NCI-H1048 (cell line): ENCODE measurements around the gene INTU.
"Not testable (repeated sequence)": the region's sequence is repeated elsewhere in the genome, so short reads cannot be mapped to it uniquely, and the experiment has no call there.

Experiments
- DNase-seq: peaks from one replicate; lab custom pipeline; 2025; lab: John Stamatoyannopoulos, UW

Gene INTU

GRCh38 chr4:127632420-127633403, at the start of gene INTU:
INTU (plus strand) TSS chr4:127632957; CDS start chr4:127633035, 78 bp downstream.
- peak; percentile 73 for DNase-seq

DNA sequence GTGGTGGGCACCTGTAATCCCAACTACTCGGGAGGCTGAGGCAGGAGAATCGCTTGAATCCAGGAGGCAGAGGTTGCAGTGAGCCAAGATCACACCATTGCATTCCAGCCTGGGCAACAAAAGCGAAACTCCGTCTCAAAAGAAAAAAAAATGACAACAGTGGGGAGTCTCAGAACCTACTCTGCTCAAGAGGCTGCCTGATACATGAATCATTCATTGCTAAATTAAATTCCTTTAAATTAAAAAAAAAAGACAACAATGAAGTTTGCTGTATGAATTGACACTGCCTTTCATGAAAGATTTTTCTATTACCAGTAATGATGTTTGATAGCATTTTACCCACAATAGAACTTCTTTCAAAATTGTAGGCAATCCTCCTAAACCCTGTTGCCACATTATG, 46.3 kb upstream of the INTU start:
- DNase-seq, result not testable (repeated sequence)

DNA sequence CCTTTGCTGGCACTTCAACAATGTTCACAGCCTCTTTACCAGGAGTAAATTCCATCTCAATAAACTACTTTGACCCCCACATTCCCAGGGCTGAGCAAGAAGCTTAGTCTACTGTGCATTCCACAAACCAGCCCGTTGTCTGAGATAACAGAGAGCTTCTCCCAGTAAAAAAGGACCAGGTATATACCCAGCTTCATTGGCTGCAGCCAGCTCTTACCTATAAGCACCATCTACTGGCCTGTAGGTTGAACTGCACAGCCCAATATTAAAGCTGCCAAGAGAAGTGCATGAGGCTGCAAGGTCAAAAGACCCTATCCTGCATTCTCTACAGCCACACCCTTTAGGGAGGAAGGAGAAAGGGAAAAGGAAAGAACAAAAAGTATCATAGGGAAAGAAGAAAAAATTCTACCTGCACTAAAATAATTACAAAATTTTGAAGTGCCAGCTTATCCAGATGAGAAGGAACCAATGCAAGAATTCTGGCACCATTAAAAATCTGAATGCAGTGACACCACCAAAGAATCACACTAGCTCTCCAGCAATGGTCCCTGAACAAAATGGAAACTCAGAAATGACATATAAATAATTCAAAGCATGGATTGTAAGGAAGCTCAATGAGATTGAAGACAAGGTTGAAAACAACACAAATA, 45.7 kb upstream of the INTU start:
- DNase-seq, result no peak

- not testable (repeated sequence) for DNase-seq
Observed at GRCh38 chr4:127589153-127589552, 43.6 kb upstream of the INTU start.

- no peak for DNase-seq
Observed at GRCh38 chr4:127598656-127599055, 34.1 kb upstream of the INTU start.

DNA sequence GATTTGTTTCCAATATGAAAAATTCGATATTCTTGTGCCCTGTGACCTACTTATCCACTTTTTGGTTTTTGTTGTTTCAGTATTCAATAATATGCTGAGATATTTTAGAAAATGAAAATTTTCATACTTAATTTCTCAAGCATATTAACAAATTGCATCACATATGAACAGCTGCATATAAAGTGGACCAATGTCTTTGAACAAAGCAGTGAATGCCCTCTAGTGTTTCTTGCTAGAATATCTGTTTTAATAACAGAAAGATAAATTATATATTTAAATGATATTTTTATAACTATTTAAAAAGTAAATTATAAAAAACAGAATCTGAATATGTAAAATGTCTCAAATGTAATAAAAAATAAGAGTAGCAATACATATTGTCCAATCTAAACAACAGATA, 31.7 kb upstream of the INTU start:
- DNase-seq, result no peak

- no peak for DNase-seq
Observed at GRCh38 chr4:127604949-127605709, 27.6 kb upstream of the INTU start.

DNA sequence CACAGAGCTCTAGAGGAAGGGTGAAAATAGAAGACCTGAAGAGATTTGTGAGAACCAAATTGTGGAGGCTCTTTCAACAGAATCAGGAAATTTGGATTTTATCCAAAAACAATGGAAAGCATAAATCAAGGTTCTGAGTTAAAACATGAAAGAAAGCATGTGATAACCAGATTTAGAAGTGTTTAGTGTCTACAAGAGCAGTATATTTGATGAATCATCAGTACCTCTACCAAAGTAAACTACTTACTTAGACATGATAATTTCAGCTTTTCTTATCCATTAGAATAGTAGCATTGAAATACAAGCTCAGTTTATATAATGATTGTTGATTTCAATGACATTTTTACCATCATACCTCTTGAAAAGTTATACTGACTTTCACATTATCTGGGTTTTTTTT, 25.9 kb upstream of the INTU start:
- no peak for DNase-seq

DNA sequence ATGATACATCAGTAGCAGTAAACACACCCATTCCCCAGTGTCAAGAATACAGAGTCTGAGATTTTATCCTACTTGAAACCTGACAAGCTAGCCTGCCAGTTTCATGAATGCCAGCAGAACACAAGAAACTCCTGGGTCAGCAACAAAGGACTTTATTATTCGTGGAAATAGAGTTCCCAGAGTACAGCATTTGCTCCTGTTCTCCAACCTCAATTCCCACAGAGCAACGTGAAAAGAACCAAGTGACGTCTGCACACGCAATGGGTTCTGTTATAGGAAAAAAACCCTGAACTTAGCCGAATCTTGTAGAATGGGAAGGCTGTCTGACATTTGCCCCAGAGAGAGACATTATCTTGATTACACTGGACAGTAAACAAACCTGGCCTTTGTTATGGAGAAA, 23.3 kb upstream of the INTU start:
- DNase-seq, result no peak

- no peak for DNase-seq
Observed at GRCh38 chr4:127610488-127610887, 22.3 kb upstream of the INTU start.

DNA sequence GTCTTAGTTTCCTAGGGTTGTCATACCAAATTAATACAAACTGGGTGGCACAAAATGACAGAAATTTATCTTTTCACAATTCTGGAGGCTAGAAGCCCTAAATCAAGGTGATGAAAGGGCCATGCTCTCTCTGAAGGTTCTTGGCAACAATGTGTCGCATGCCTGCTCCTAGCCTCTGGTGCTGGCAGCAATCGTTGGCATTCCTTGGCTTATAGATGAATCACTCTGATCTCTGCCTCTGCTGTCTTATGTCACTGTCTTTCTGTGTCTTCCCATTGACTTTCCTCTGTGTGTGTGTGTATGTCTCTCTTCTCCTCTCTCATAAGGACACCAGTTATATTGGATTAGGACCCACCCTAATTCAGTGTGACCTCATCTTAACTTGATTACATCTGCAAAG, 15.9 kb upstream of the INTU start:
- no peak for DNase-seq

DNA sequence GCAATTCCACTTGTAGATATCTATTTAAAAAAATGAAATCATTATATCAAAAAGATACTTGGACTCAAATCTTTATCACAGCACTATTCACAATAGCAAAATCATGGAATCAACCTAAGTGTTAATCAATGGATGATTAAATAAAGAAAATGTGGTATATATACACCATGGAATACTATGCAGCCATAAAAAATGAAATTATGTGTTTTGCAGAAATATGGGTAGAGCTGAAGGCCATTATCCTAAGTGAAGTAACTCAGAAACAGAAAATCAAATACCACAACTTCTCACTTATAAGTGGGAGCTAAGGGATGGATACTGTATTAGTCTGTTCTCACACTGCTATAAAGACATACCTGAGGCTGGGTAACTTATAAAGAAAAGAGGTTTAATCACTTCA, 14.3 kb upstream of the INTU start:
- DNase-seq, result no peak

- no peak for DNase-seq
Observed at GRCh38 chr4:127622621-127622920, 10.2 kb upstream of the INTU start.

- no peak for DNase-seq
Observed at GRCh38 chr4:127622921-127623796, 9.6 kb upstream of the INTU start.

DNA sequence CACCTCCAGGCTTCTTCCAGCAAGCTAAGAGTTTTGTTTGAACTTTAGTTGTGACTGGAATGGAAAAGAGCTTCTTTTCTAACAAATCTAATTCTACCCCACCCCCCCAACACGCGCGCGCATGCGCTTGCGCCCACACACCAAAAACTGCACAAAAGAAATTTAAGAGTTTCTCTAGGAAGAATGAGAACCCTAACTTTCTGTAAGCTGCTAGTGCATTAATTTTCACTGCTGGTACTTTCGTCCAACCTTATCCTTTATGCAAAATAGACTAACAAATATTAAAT, 9.0 kb upstream of the INTU start:
- no peak for DNase-seq

DNA sequence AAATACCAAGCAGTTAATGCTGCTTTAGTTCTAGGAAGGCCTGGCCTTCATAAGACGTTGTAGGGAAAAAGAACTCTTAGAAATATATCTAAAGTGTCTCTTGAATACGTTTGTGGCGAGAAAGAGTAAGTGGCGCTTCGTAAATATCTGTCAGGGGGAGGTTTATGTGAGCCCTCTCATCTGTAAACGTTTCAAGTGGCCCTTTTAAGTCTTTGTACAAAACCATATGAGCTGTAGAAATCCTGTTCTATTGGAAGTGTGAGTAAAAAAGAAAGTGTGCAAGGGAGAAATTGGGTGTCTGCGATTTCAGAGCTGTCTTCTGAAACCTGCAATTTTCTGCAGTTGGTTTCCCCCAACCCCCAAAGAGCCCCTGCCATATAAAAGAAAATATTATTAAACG, 8.6 kb upstream of the INTU start:
- DNase-seq, result no peak

- DNase-seq, result no peak
Observed at GRCh38 chr4:127629371-127629770, 3.4 kb upstream of the INTU start.

GRCh38 chr4:127630152-127630551, 2.6 kb upstream of the INTU start:
- no peak for DNase-seq

DNA sequence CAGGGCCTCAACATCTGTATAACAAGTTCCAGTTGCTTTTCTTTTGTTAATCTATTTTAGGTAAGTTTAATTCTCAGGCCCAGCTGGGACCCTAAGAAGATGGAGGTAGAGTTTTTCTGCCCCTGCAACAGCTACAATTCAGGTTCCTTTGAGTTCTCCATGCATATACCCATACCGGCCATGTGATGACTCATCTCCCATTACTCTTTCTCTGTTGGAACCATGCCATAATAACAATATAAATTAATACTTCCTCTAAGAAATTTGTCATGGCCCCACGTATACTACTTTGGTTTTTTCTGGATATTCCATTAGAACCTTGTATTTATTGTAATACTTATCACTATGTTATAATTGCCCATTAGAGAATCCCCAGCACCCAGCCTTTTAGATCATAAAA, 1.3 kb upstream of the INTU start:
- no peak for DNase-seq

GRCh38 chr4:127634181-127634580, 1.4 kb downstream of the INTU start:
- no peak for DNase-seq

DNA sequence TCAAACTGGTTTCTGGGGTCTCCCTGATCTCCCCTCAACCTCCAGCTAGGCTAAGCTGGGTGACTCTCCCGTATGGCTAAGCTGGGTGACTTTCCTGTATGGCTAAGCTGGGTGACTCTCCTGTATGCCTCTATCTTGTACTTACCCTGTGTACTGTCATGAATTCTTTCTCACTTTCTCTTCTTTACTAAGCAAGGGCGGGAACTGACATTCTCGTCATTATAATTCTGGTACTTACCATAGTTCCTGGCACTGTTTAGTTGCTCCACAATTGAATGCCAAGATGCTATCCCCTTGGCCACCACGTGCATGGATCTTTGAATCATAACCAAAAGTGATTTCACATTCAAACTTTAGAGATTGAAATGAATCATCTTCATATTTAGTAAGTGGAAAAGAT, 8.8 kb downstream of the INTU start:
- no peak for DNase-seq

- DNase-seq, result no peak
Observed at GRCh38 chr4:127642169-127642568, 9.4 kb downstream of the INTU start.
